Stimulated activated naive CD4-positive, alpha-beta T cell treated with Interleukin-2 at 50 U/mL for 16 hours (primary cell): Measurements from ENCODE around the gene TCF3.
A peak's percentile ranks its signal among the peaks of the same experiment; 100 is the strongest.

Experiments
- DNase-seq: peaks from one replicate; lab custom pipeline; 2025; lab: John Stamatoyannopoulos, UW

TCF3 gene

DNA sequence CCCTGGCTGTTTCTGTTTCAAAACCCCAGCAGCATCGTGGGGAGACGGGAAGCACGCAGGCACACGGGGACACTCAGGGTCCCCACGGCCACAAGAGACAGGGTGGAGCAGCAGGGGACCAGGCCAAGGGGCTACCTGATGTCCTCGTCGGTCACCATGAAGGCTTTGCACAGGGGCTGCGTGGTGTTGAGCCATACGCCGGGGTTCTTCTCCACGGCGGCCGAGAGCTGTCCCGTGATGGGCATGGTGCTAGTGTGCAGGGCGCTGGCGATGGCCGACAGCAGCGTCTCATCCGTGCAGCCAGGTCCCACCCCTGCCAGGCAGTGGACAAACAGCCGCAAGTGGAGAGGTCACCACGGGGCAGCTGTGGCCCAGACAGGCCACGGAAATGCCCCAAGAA, 71.5 kb downstream of the TCF3 start:
- DNase-seq: no peak

DNA sequence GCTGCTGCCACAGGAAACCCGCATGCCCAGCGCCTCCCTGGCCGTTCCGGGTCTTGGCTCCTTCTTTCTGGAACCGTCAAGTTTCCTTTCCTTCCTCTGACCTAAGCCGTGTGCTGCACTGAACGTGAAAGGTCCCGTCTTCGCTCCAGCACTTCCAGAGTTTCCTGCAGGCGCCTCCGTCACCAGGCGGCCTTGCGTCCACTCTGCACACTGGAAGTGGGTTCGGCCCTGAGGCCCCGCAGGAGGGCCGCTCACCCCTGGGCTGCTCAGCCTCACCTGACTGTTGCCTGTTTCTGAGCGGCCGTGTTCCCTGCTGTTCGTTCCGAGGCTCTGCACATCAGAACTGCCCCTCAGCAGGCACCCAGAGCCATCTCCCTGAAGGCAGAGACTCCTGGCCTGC, 72.0 kb downstream of the TCF3 start:
- DNase-seq: no peak

DNA sequence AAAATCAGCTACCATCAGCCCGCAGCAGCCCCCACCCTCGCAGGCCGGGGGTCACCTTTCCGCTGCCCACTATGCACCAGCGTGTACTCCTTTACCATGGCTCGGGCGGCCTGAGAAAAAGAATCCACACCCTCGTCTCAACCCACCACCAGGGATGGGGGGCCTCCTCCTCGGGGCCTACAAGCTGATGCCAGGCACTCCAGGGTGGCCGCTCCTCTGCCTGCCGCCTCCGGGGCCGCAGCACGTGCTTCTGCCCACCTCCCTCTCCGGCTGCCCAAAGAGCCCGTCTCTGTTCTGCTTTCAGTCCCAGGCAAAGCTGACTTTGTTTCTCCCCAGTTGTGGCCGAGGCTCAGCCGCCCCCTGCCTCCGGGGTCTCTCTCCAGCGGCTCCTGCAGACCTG, 73.2 kb downstream of the TCF3 start:
- no peak for DNase-seq

DNA sequence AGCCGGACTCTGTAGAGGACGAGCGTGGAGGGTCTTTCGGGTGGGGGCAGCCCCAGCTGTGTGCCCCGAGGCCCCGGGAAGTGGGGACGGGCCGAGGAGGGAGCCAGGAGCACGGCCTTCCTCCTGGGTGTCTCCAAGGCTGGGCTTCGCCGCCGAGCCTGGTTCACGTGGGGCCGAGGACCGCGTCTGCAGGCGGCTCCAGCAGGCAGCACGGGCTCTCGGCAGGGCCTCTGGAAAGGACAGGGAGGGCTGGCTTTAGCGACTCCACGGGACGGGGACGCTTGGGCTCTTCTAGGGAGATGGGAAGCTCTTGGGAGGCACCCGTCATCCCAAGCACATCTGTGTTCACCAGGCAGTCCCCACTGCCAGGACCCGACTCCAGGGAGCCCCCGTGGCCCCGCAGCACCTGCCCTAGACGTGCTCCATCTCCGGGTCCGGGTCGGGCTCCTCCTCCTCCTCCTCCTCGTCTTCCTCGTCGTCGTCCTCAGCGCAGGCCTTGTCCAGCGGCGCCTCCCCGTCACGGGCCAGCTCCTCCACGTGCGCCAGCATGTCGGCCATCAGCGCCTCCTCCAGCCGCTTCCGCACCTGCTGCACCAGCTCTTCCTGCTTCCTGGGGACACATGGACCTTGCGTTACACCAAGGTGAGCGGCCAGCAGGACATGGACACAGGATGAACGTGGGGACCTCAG, 74.3 kb downstream of the TCF3 start:
- no peak for DNase-seq

DNA sequence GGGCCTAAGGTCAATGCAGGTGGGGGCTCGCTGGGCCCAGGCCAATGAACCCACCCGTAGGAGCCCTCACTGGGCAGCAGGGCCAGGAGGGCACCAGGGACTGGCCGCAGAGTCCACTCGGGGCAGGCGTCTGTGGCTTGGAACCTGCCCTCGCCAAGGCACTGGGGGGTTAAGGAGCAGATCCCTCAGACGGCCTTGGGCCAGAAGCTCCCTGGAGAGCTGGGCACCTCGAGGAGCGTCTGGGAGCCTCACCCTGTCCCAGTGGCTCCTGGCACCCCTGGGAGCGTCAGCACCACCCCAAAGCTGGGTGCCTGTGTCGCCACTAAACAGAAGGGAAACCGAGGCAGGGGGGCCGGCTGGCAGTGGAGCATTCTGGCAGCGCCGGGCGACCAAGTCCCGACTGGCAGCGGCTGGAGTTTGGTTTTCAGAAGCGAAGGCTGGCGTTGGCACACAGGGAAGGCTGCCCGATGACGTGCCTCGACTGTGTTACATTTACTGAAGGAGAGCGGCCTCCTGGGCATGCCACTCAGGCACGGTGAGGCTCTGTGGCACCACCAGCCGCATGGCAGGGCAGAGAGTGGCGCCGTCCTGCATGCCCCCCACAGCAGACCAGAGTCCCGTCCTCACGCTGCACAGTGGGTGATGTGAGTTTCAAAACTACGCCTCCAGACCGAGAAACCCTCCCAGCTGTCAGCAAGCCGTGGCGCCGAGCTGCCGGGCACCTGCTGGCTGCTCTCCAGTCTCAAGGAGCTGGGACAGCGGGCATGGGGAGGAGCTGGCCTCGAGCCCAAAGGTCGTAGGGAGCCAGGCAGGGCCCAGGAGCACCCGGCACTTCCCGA, 75.1 kb downstream of the TCF3 start:
- no peak for DNase-seq

DNA sequence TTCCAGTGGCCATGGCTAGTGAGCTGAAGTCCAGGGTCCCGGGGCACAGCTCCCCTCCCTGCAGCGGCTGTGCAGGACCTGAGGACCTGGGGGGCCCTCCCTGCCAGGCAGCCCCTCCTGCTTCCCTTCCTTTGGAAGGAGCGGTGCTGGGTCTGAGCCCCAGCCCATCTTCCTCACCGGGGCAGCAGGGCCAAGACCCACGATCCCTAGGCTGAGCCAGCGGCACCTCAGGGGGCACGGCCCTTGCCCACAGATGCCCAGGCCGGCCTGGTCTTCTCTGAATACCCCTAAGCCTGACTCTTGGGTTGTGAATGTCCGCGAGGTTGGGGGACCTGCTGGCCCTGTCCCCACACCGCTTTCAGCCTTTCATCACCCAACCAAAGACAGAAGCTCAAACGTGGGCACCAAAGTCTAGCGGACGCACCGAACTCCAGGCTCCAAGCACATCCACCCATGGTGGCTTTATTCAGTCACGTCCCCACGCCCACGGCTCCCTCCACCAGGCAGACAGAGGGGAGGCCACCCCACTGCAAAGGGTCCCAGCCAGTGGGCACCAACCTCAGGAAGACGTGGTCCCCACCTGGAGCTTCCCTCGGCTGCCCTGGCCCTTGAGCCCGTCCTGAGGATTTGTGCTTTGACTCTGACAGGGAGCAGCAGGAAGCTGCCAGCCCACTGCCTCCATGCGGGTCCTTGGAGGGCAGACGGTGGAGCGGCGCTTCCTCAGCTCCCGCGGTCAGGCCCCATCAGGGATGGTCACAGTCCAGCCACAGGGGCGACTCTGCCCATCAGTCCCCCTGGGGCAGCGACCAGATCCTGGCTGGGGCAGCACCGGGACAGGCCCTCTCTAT, 75.9 kb downstream of the TCF3 start:
- DNase-seq: no peak

DNA sequence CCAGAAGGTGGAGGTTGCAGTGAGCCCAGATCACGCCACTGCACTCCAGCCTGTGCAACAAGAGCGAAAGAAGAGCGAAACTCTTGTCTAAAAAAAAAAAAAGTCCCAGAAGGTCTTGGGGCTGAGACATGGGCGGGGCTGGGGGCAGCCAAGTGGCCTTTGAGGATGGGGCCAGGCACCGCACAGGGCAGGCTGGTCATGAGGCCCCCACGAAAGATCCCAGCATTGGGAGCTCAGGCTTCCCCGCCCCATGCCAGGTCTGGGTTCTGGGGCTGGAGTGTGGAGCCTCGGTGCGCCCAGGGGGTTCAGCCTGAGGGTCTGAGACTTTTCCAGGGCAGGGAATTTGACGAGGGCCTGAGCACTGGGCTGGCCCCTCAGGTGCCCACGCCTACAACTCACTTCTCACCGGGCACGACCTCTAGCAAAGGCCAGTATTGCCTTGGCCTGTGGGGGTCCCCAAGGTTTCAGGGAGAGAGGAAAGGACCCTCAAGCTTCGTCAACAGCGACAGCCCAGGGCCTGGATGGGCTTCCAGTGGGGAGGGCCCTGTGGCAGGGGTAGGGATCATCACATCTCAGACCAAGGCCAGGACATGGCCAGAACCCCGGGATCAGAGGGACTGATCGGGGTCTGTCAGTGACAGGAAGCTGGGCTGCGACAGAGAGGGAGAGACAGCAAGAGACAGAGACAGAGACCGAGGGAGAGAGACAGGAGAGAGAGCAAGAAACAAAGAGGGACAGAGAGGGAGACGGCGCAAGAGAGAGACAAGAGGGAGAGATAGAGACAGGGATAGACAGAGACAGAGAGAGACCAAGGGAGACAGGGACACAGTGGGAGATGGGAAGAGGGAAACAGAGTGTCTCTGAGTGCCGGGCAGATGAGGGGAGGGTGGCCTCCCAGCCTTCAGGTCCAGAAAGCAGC, 76.8 kb downstream of the TCF3 start:
- no peak for DNase-seq

DNA sequence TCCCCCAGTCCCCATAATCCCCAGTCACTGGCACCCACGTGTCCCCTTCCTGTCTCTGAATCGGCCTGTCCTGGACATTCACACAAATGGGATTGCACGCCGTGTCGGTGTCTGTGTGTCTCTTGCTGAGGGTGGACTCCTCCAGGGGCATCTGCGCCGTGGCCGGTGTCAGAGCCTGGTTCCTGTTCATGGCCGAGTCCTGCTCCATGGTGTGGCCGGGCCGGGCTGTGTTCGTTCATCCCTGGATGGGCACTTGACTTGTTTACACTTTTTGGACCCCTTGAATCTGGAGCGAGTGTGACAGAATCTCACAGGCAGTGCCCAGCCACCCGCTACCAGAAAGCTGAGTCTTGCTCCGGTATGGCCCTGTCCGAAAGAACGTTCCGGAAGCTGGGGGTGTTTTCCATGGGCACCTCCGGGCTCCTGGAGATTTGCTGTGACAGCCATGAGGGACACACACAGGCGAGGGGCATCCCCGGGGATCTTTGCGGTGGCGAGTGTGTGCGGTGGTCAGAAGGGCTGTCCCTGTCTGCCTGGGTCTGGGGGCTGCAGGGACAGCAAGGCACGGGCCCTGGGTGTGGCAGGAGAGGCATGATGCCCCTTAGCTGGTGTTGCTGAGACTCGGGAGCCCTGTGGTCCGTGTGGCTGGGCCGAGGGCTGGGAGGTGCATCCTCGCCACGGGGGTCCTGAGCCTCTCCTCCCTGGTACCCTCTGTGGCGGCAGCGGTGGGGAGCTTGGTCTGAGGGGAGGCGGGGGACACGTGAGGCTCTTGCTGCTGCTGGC, 77.9 kb downstream of the TCF3 start:
- DNase-seq: no peak

DNA sequence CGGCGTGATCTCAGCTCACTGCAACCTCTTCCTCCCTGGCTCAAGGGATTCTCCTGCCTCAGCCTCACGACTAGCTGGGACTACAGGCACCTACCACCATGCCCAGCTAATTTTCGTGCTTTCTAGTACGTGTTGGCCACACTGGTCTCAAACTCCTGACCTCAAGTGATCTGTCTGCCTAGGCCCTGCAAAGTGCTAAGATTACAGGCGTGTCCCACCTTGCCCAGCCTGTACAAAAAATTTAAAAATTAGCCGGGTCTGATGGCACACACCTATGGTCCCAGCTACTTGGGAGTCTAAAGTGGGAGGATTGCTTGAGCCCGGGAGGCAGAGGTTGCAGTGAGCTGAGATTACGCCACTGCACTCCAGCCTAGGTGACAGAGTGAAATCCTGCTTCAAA, 79.6 kb downstream of the TCF3 start:
- no peak for DNase-seq

DNA sequence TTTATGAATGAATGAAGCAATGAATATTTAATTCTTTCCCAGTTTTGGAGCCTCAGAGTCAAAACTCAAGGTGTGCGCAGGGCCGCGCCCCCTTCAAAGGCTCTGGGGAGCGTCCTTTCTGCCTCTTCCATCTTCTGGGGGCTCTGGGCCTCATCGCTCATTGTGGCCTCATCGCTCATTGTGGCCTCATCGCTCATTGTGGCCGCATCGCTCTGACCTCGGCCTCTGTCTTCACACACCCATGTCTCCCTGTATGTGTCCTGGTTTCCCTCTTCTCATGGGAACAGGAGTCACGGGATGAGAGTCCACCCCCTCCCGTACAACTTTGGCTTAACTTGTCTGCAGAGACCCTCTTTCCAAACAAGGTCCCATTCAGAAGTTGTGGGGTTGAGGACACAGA, 81.1 kb downstream of the TCF3 start:
- no peak for DNase-seq

DNA sequence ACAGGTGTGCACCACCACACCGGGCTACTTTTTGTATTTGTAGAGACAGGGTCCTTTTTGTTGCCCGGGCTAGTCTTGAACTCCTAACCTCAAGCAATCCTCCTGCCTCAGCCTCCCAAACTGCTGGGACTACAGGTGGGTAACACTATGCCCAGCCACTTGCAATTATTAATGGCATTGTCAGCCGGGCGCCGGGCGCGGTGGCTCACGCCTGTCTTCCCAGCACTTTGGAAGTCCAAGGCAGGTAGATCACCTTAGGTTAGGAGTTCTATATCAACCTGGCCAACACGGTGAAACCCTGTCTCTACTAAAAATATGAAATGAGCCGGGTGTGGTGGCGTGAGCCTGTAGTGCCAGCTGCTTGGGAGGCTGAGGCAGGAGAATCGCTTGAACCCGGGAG, 81.6 kb downstream of the TCF3 start:
- no peak for DNase-seq

DNA sequence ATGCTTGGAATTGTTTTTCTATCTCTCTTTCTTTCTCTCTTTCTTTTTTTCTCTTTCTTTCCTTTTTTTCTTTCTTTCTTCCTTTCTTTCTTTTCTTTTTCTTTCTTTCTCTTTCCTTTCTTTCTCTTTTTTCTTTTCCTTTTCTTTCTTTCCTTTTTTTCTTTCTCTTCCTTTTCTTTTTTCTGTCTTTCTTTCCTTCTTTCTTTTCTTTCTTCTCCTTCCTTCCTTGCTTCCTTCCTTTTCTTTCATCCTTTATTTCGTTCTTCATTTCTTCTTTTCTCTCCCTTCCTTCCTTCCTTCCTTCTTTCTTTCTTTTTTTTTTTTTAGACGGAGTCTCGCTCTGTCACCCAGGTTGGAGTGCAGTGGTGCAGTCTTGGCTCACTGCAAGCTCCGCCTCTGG, 82.4 kb downstream of the TCF3 start:
- no peak for DNase-seq

DNA sequence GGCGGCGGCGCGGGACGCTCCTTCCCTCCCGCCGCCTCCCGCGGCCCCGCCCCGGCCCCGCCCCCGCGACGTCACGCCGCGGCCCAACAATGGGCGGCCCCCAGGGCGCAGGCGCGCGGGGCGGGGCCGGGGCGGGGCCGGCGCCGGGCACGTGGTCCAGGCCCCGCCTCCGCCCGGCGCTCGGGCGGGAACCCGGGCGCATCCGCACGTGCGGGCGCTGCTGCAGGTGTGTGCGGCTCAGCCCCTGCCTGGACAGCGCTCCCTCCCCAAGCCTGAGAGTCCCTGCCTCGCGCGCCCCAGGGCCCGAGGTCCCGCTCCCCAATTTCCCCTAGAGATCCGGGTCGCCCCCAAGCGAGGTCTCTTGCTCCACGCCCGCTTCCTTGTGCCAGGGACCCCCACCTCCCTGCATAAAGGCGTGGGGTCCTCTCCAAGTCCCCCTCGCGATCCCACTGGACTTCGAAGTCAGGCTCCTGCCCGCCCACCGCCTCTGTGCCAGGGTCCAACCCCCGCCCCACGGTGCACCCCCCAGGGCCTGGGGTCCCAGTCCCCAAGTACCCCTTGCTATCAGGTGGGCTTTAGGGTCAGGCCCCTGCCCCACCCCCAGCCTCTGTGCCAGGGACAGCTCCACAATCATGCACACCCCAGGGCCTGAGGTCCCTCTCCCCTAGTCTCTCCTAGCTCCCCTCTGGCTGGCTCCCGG, 83.9 kb downstream of the TCF3 start, which contains the start of gene MEX3D:
Gene MEX3D (minus strand): TSS at position 6 of the 700 bp plus-strand sequence. CDS start 267 bp downstream, outside the sequence.
- DNase-seq: peak; percentile 63

DNA sequence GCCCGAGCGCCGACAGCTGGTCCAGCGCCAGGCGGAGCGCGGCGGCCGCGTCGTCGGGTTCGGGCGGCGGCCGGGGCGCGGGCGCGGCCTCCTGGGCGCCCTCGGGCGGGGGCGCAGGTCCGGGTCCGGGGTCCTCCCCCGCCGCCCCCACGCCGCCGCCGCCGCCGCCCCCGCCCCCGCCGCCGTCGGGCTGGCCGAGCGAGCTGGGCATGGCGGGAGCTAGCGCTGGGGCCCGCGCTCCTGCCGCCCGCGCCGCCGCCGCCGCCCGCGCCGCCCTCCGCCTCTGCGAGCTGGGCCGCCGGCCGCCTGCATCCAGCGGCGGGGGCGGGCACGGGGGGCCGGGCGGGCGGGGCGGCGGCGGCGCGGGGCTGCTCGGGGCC, 84.6 kb downstream of the TCF3 start:
- no peak for DNase-seq

DNA sequence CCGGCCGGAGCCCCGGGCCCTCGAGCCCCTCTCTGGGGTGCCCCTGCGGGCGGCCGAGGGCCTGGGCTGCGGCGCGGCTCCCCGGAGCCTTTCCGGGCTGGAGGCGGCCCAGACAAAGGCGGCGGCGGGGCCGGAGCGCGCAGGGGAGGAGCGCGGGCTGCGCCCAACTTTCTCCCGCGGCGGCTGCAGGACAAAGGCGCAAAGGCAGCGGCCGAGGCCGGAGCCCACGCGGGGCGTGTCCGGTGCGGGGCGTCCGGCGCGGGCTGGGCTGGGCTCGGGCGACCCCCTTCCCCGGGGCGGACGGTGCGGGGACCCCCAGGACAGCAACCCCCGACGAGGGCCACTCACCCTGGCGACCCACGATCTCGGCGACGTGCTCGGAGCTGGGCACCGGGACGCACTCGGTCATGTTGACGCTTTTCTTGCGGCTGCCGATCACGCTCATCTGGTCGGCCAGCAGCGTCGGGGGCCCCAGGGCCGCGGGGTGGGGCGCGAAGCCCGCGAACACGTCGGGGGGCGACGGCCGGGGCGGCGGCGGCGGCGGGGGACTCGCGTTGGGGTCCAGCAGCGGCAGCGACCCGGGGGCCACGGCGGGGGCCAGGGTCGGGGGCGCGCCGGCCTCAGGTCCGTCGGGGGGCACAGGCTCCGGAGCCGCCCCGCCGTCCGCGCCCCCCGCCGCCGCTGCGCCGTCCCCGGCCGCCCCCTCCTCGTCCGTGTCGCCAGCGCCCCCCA, 85.1 kb downstream of the TCF3 start:
- DNase-seq: no peak

DNA sequence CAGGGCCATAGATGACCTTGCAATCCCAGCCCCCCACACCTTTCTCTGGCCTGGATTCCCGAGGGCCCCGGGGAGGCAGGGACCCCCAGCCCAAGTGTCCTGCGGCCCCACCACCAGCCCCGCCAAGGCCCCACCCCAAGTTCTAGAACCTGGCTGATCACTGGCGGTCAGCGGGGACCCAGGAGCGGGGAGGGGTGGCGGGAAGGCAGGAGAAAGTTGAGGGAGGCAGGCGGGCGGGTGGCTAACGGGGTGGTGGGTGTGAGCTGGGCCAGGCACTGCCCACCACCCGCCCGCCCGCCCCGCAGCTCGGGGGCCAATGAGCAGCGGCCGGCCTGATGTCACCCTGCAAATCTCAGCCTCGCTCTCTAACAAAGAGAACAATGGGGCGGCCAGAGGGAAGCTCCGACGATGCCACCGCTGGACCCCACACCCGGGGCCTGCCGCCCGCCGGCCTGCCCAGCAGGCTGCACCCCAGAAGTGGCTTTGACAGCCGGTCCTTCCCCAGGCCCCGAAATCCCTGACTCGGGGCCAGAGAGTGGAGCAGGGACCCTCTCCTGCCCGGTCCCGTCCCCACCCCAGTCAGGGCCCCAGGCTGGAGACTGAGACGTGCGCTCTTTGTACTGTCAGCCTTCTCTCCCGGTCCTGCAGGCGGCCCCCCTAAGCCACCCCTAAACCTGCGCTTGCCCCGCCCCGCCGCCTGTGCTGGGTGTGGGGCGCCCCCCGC, 85.9 kb downstream of the TCF3 start:
- DNase-seq: no peak

DNA sequence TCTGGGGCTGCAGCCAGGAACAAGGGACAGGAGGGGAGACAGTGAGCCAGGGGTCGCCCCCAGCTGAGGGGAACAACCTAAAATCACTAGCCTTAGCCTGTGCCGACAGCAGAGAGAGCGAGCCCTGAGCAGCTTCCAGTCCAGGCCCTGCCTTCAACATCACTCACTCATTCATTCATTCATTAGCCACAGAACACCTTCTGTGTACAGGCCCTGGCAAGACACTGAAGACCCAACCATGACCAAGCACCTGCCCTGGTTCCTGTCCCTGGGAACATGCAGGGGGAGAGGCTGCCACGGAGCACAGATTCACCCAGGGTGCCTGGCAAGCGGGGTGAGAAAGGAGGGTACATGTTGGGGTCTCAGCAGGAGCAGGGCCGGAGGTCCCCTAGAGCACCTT, 89.2 kb downstream of the TCF3 start:
- DNase-seq: no peak

DNA sequence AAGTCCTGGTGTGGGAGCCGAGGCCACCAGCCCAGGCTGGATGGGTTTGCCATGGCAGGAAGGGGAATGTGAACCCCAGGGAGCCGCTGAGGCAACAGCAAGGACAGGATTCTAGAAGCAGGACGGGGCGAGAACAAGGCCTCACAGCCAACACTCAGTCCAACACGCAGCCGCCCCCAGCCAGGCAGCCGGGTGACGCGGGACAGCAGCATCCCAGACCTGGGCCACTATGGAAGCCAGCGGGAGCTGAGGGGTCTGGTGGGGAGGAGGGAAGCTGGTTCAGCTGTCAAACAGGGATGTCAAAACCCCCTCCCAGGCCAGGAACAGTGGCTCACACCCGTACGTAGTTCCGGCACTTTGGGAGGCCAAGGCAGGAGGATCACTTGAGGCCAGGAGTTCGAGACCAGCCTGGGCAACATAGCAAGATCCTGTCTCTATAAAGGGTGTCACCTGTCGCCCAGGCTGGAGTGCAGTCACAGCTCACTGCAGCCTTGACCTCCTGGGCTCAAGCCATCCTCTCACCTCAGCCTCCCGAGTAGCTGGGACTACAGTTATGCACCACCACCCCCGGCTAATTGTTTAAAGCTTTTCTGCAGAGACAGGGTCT, 91.1 kb downstream of the TCF3 start:
- no peak for DNase-seq
